Esophagus squamous epithelium (tissue), 4 donors: ENCODE measurements around the gene ATP10D.

Experiments used
- CTCF ChIP-seq, 6 experiments: fragments of 450-650 bp in 4 of 6; fragments of 200-600 bp in 2 of 6; sonication (generic) in 2 of 6; IDR thresholded peaks; one replicate each; pipeline ENCODE4 v1.5.1; 2016 to 2019; ENCODE audit warnings: antibody characterized with exemption in 6 of 6, mild to moderate bottlenecking in 4 of 6, moderate library complexity in 4 of 6
- POLR2A ChIP-seq, 4 donors: fragments of 450-650 bp; IDR thresholded peaks; one replicate each; pipeline ENCODE4 v1.6.1; 2017; ENCODE audit warnings: antibody characterized with exemption in 4 of 4, mild to moderate bottlenecking in 4 of 4, moderate library complexity in 3 of 4

GRCh38 chr4:47510506-47511143 is 25.6 kb downstream of the ATP10D start:
- TF ChIP-seq CTCF (IDR thresholded peaks at IDR 0.05) (peak in 3 of 6 experiments; percentile 9 to 28 (median 12)), POLR2A (IDR thresholded peaks at IDR 0.05) (no peak)
